ENCODE results near the gene FOXD2. TPM values are rescaled to one million over a fixed set of nuclear protein-coding genes. Genes with fewer than 3 reads are reported as not detected.

FOXD2 gene
- total RNA-seq, 2 donors from 2014 or later = 0.14 to 0.28 TPM

- Mint-ChIP-seq H3K27ac (no peak overlapping the region), H3K27me3 (ENCODE audit: low read depth) (peaks cover 11% of the 10 kb centered on the region), H3K9me3 (no peaks in the 10 kb centered on the region), H3K36me3 (ENCODE audit: insufficient read depth in 2 of 2) (peaks cover 3% of the 10 kb centered on the region in 2 donors), H3K4me3 (peak overlapping the region in 1 of 2 donors; percentile 58), H3K4me1 (ENCODE audit: low read depth) (peaks cover 25% of the 10 kb centered on the region)
- DNase-seq (peak in 1 of 2 donors; percentile 38), ATAC-seq (replicated peaks in 1 of 2) (no peak)
Measured at GRCh38 chr1:47439017-47439818, 1.4 kb downstream of the FOXD2 start.

- Mint-ChIP-seq H3K36me3 (ENCODE audit: insufficient read depth in 2 of 2) (peaks cover 3 to 5% of the 10 kb centered on the region in 2 donors), H3K4me1 (ENCODE audit: low read depth) (peaks cover 30% of the 10 kb centered on the region), H3K27me3 (ENCODE audit: low read depth) (peaks cover 3% of the 10 kb centered on the region), H3K9me3 (no peaks in the 10 kb centered on the region), H3K27ac (no peak overlapping the region), H3K4me3 (peak overlapping the region in 1 of 2 donors; percentile 58)
- ATAC-seq (replicated peaks in 1 of 2) (no peak), DNase-seq (no peak)
Measured at GRCh38 chr1:47439819-47440598, 2.2 kb downstream of the FOXD2 start.

GRCh38 chr1:47440599-47441081 is 2.8 kb downstream of the FOXD2 start:
- no peak overlapping the region for H3K27ac Mint-ChIP-seq
- no peak for ATAC-seq (replicated peaks in 1 of 2)
- no peaks in the 10 kb centered on the region for H3K27me3 Mint-ChIP-seq (ENCODE audit: low read depth)
- H3K4me3 Mint-ChIP-seq = no peak overlapping the region
- H3K36me3 Mint-ChIP-seq (ENCODE audit: insufficient read depth in 2 of 2) = peaks cover 4 to 5% of the 10 kb centered on the region in 2 donors
- no peaks in the 10 kb centered on the region for H3K9me3 Mint-ChIP-seq
- DNase-seq = no peak
- peaks cover 31% of the 10 kb centered on the region for H3K4me1 Mint-ChIP-seq (ENCODE audit: low read depth)

GRCh38 chr1:47441450-47442106 is 3.7 kb downstream of the FOXD2 start:
- Mint-ChIP-seq H3K27me3 (ENCODE audit: low read depth) (no peaks in the 10 kb centered on the region), H3K9me3 (no peaks in the 10 kb centered on the region), H3K4me1 (ENCODE audit: low read depth) (peaks cover 27% of the 10 kb centered on the region), H3K36me3 (ENCODE audit: insufficient read depth in 2 of 2) (peaks cover 2 to 4% of the 10 kb centered on the region in 2 donors), H3K4me3 (no peak overlapping the region), H3K27ac (no peak overlapping the region)
- ATAC-seq (replicated peaks in 1 of 2) (no peak), DNase-seq (no peak)

- no peak overlapping the region for H3K27ac Mint-ChIP-seq
- H3K36me3 Mint-ChIP-seq (ENCODE audit: insufficient read depth in 2 of 2) = peaks cover 1 to 3% of the 10 kb centered on the region in 2 donors
- no peaks in the 10 kb centered on the region for H3K27me3 Mint-ChIP-seq (ENCODE audit: low read depth)
Measured at GRCh38 chr1:47442202-47442601, 4.4 kb downstream of the FOXD2 start.

GRCh38 chr1:47442842-47443529 is 5.1 kb downstream of the FOXD2 start:
- peaks cover 1 to 3% of the 10 kb centered on the region in 2 donors for H3K36me3 Mint-ChIP-seq (ENCODE audit: insufficient read depth in 2 of 2)
- peak overlapping the region; percentile 15 for H3K27ac Mint-ChIP-seq
- H3K9me3 Mint-ChIP-seq = no peaks in the 10 kb centered on the region
- peaks cover 26% of the 10 kb centered on the region for H3K4me1 Mint-ChIP-seq (ENCODE audit: low read depth)
- DNase-seq (no peak), ATAC-seq (replicated peaks in 1 of 2) (no peak)
- peak overlapping the region; percentile 32 to 83 for H3K4me3 Mint-ChIP-seq
- no peaks in the 10 kb centered on the region for H3K27me3 Mint-ChIP-seq (ENCODE audit: low read depth)

More at GRCh38 chr1:47442202-47442601, 4.4 kb downstream of the FOXD2 start:
- H3K4me1 Mint-ChIP-seq (ENCODE audit: low read depth) = peaks cover 26% of the 10 kb centered on the region
- no peaks in the 10 kb centered on the region for H3K9me3 Mint-ChIP-seq
- DNase-seq (no peak), ATAC-seq (replicated peaks in 1 of 2) (no peak)
- no peak overlapping the region for H3K4me3 Mint-ChIP-seq

GRCh38 chr1:47443530-47444296 is 5.9 kb downstream of the FOXD2 start:
- H3K36me3 Mint-ChIP-seq (ENCODE audit: insufficient read depth in 2 of 2) = peaks cover 1 to 3% of the 10 kb centered on the region in 2 donors
- ATAC-seq (replicated peaks in 1 of 2) (no peak), DNase-seq (no peak)
- H3K27me3 Mint-ChIP-seq (ENCODE audit: low read depth) = no peaks in the 10 kb centered on the region
- peaks cover 26% of the 10 kb centered on the region for H3K4me1 Mint-ChIP-seq (ENCODE audit: low read depth)
- H3K9me3 Mint-ChIP-seq = no peaks in the 10 kb centered on the region
- no peak overlapping the region for H3K27ac Mint-ChIP-seq
- peak overlapping the region; percentile 76 to 83 for H3K4me3 Mint-ChIP-seq

GRCh38 chr1:47444297-47444561 is 6.4 kb downstream of the FOXD2 start:
- Mint-ChIP-seq H3K4me3 (peak overlapping the region; percentile 76 to 83), H3K36me3 (ENCODE audit: insufficient read depth in 2 of 2) (peaks cover 1 to 3% of the 10 kb centered on the region in 2 donors), H3K27ac (no peak overlapping the region), H3K27me3 (ENCODE audit: low read depth) (no peaks in the 10 kb centered on the region), H3K9me3 (no peaks in the 10 kb centered on the region), H3K4me1 (ENCODE audit: low read depth) (peaks cover 26% of the 10 kb centered on the region)
- DNase-seq (peak in 1 of 2 donors; percentile 8), ATAC-seq (replicated peaks in 1 of 2) (peak in 1 of 2 donors; percentile 37)

- H3K27ac Mint-ChIP-seq = no peak overlapping the region
- peak; percentile 33 to 46 for DNase-seq
- H3K4me3 Mint-ChIP-seq = peak overlapping the region; percentile 76 to 83
- H3K36me3 Mint-ChIP-seq (ENCODE audit: insufficient read depth in 2 of 2) = peaks cover 1 to 3% of the 10 kb centered on the region in 2 donors
- H3K4me1 Mint-ChIP-seq (ENCODE audit: low read depth) = peaks cover 26% of the 10 kb centered on the region
- no peaks in the 10 kb centered on the region for H3K9me3 Mint-ChIP-seq
- peak; percentile 61 to 69 for ATAC-seq (replicated peaks in 1 of 2)
- H3K27me3 Mint-ChIP-seq (ENCODE audit: low read depth) = no peaks in the 10 kb centered on the region
Measured at GRCh38 chr1:47444562-47445465, 7.0 kb downstream of the FOXD2 start.

- Mint-ChIP-seq H3K9me3 (no peaks in the 10 kb centered on the region), H3K36me3 (ENCODE audit: insufficient read depth in 2 of 2) (peaks cover 1 to 3% of the 10 kb centered on the region in 2 donors), H3K27ac (no peak overlapping the region), H3K4me3 (peak overlapping the region in 1 of 2 donors; percentile 35), H3K4me1 (ENCODE audit: low read depth) (peaks cover 26% of the 10 kb centered on the region), H3K27me3 (ENCODE audit: low read depth) (no peaks in the 10 kb centered on the region)
- DNase-seq (no peak), ATAC-seq (replicated peaks in 1 of 2) (no peak)
Measured at GRCh38 chr1:47445823-47446550, 8.1 kb downstream of the FOXD2 start.
